ENCODE data around the gene RASSF8. TPM values are rescaled to one million over a fixed set of nuclear protein-coding genes. Genes with fewer than 3 reads are reported as not detected.

RASSF8 gene
- total and polyA plus RNA-seq, 9 of the 15 experiments (the other 6 are each of a cell fraction or from before 2014, with no cell fraction given), result 0.01 to 0.36 (median 0.12) TPM; not detected in 1

- H3K4me1 ChIP-seq (replicated peaks in 1 of 2; ENCODE audit: control insufficient read depth in 2 of 2, insufficient read depth in 2 of 2, low read length in 2 of 2), result no peaks in the 10 kb centered on the region
- H3K36me3 ChIP-seq (ENCODE audit: control insufficient read depth, insufficient read depth, low read length), result no peaks in the 10 kb centered on the region
- in situ Hi-C loops (cut with MboI) (no loop called here), intact Hi-C loops (cut with micrococcal nuclease) (no loop called here)
- H4K20me1 ChIP-seq (replicated peaks; ENCODE audit: control insufficient read depth, insufficient read depth, low read length), result peaks cover 3% of the 10 kb centered on the region; the same call in 1 of the 2 replicates
- ChIA-PET CTCF (ENCODE audit: low intra/inter-chr PET ratio) (no interaction called here), POLR2A (no interaction called here)
- no peak overlapping the region for H3K4me2 ChIP-seq (ENCODE audit: insufficient read depth, low read length)
- H3K27ac ChIP-seq (ENCODE audit: extremely low read depth, low read depth, low read length), result no peak overlapping the region
- H3K27me3 ChIP-seq (ENCODE audit: control insufficient read depth in 2 of 2, insufficient read depth in 2 of 2, low read length in 2 of 2), result peaks cover 0 to 3% of the 10 kb centered on the region in 2 experiments; a peak in 1 of 5 replicates
- no TSS peak for BruUV-seq (replicated peaks)
- DNase-seq (ENCODE audit: extremely low read depth in 1 of 4, low spot score in 3 of 4) (no peak), FAIRE-seq (no peak), ATAC-seq (no peak)
- TF ChIP-seq KAT8 (IDR thresholded peaks at IDR 0.05; ENCODE audit: low read depth), result no peak
- TF ChIP-seq ATF7 (IDR thresholded peaks at IDR 0.05), result no peak
- no peak for TF ChIP-seq ETV1 (tag; conservative IDR thresholded peaks at IDR 0.05; ENCODE audit: low read depth)
- TF ChIP-seq WHSC1 (IDR thresholded peaks at IDR 0.05; ENCODE audit: low read length), result no peak
- TF ChIP-seq SAFB2 (IDR thresholded peaks at IDR 0.05; ENCODE audit: borderline replicate concordance, low read depth, low read length, severe bottlenecking), result no peak
- TF ChIP-seq HEY1 (CRISPR knock-in tag; IDR thresholded peaks at IDR 0.05; ENCODE audit: borderline replicate concordance), result no peak
- no peak for TF ChIP-seq ARNT (IDR thresholded peaks at IDR 0.05)
- no peak for TF ChIP-seq EZH2 (IDR thresholded peaks at IDR 0.05; ENCODE audit: borderline replicate concordance, low read depth, low read length)
- no peak for TF ChIP-seq RBM22 (IDR thresholded peaks at IDR 0.05; ENCODE audit: low read depth, low read length, poor library complexity, severe bottlenecking)
- no peaks in the 10 kb centered on the region for H3K79me2 ChIP-seq (ENCODE audit: control insufficient read depth, insufficient read depth, low read length)
- H3K9me3 ChIP-seq (replicated peaks; ENCODE audit: control insufficient read depth, insufficient read depth, low read depth, low read length), result no peaks in the 10 kb centered on the region
- WGBS (ENCODE audit: insufficient coverage, low coverage, missing lambda C conversion rate), result 8% methylated on average over 3 of the region's 3 CpGs
- no peak overlapping the region for H3K9ac ChIP-seq (ENCODE audit: insufficient read depth in 1 of 2, low read depth in 2 of 2, low read length in 2 of 2)
- no peak overlapping the region for H2AFZ ChIP-seq (ENCODE audit: low read depth, low read length)
- H3K4me3 ChIP-seq, result no peak overlapping the region
- H3K9me1 ChIP-seq (ENCODE audit: control insufficient read depth, insufficient read depth, low read length), result no peaks in the 10 kb centered on the region
These were observed 16.7 kb downstream of the RASSF8 start for GRCh38 chr12:25975179-25975578.
